ENCODE results near the gene SH2D2A.

Gene SH2D2A

GRCh38 chr1:156823210-156823790, 6.7 kb upstream of the SH2D2A start:
- no peak for TF ChIP-seq ZNF274 (IDR thresholded peaks at IDR 0.05; ENCODE audit: low read depth, low read length)
- H3K4me3 ChIP-seq (ENCODE audit: low read length): no peak overlapping the region

- TF ChIP-seq ZNF274 (IDR thresholded peaks at IDR 0.05; ENCODE audit: low read depth, low read length): no peak
- H3K4me3 ChIP-seq (ENCODE audit: low read length): no peak overlapping the region
Measured at GRCh38 chr1:156822680-156823079, 6.0 kb upstream of the SH2D2A start.

GRCh38 chr1:156821801-156822200, 5.2 kb upstream of the SH2D2A start:
- no peak overlapping the region for H3K4me3 ChIP-seq (ENCODE audit: low read length)
- TF ChIP-seq ZNF274 (IDR thresholded peaks at IDR 0.05; ENCODE audit: low read depth, low read length): no peak

- H3K4me3 ChIP-seq (ENCODE audit: low read length): no peak overlapping the region; the same call in 1 of the 2 replicates
Measured at GRCh38 chr1:156815961-156816422, 656 bp downstream of the SH2D2A start.

GRCh38 chr1:156815307-156815826, 1.3 kb downstream of the SH2D2A start:
- TF ChIP-seq ZNF274 (IDR thresholded peaks at IDR 0.05; ENCODE audit: low read depth, low read length): no peak
- H3K4me3 ChIP-seq (ENCODE audit: low read length): no peak overlapping the region

More at GRCh38 chr1:156815961-156816422, 656 bp downstream of the SH2D2A start:
- no peak for TF ChIP-seq ZNF274 (IDR thresholded peaks at IDR 0.05; ENCODE audit: low read depth, low read length)

- no peak overlapping the region for H3K4me3 ChIP-seq (ENCODE audit: low read length)
- TF ChIP-seq ZNF274 (IDR thresholded peaks at IDR 0.05; ENCODE audit: low read depth, low read length): no peak
Measured at GRCh38 chr1:156814571-156815260, 1.9 kb downstream of the SH2D2A start.

GRCh38 chr1:156813750-156814570, 2.7 kb downstream of the SH2D2A start:
- no peak for TF ChIP-seq ZNF274 (IDR thresholded peaks at IDR 0.05; ENCODE audit: low read depth, low read length)
- peak overlapping the region; percentile 17; the same call in 1 of the 2 replicates for H3K4me3 ChIP-seq (ENCODE audit: low read length)

GRCh38 chr1:156813298-156813697, 3.4 kb downstream of the SH2D2A start:
- H3K4me3 ChIP-seq (ENCODE audit: low read length): no peak overlapping the region; the same call in 1 of the 2 replicates
- no peak for TF ChIP-seq ZNF274 (IDR thresholded peaks at IDR 0.05; ENCODE audit: low read depth, low read length)

- H3K4me3 ChIP-seq (ENCODE audit: low read length): no peak overlapping the region
- no peak for TF ChIP-seq ZNF274 (IDR thresholded peaks at IDR 0.05; ENCODE audit: low read depth, low read length)
Measured at GRCh38 chr1:156812293-156812990, 4.2 kb downstream of the SH2D2A start.

GRCh38 chr1:156811168-156811567, 5.5 kb downstream of the SH2D2A start:
- TF ChIP-seq ZNF274 (IDR thresholded peaks at IDR 0.05; ENCODE audit: low read depth, low read length): no peak
- no peak overlapping the region for H3K4me3 ChIP-seq (ENCODE audit: low read length)

GRCh38 chr1:156809711-156810366, 6.8 kb downstream of the SH2D2A start:
- no peak for TF ChIP-seq ZNF274 (IDR thresholded peaks at IDR 0.05; ENCODE audit: low read depth, low read length)
- H3K4me3 ChIP-seq (ENCODE audit: low read length): no peak overlapping the region

- no peak overlapping the region for H3K4me3 ChIP-seq (ENCODE audit: low read length)
- TF ChIP-seq ZNF274 (IDR thresholded peaks at IDR 0.05; ENCODE audit: low read depth, low read length): no peak
Measured at GRCh38 chr1:156809281-156809680, 7.4 kb downstream of the SH2D2A start.

Data from GM08714 (cell line).